Ramos (cell line): ENCODE measurements around the gene GMDS.
"Not testable (repeated sequence)": the region's sequence is repeated elsewhere in the genome, so short reads cannot be mapped to it uniquely, and the experiment has no call there.

ENCODE experiments used
- in situ Hi-C: fragments of 300-500 bp; cut with MboI; formaldehyde crosslinking; loops from one replicate; pipeline ENCODE4 v1.14.3; 2022; ENCODE audit warnings: low sequenced_read_pairs; ENCODE audit not compliant: unreplicated experiment

Gene GMDS

GRCh38 chr6:1851681-1852456, 393.5 kb downstream of the GMDS start:
- in situ Hi-C loops = no loop called here

GRCh38 chr6:1850840-1851157, 394.6 kb downstream of the GMDS start:
- in situ Hi-C loops = no loop called here

- in situ Hi-C loops = no loop called here
Measured at GRCh38 chr6:1850121-1850839, 395.1 kb downstream of the GMDS start.

GRCh38 chr6:1849691-1850090, 395.7 kb downstream of the GMDS start:
- in situ Hi-C loops = no loop called here

GRCh38 chr6:1848752-1849151, 396.7 kb downstream of the GMDS start:
- in situ Hi-C loops = no loop called here

- in situ Hi-C loops = no loop called here
Measured at GRCh38 chr6:1846611-1847010, 398.8 kb downstream of the GMDS start.

GRCh38 chr6:1845543-1845942, 399.9 kb downstream of the GMDS start:
- in situ Hi-C loops = not testable (repeated sequence)

GRCh38 chr6:1842334-1842733, 403.1 kb downstream of the GMDS start:
- in situ Hi-C loops = no loop called here

GRCh38 chr6:1841136-1841535, 404.3 kb downstream of the GMDS start:
- in situ Hi-C loops = no loop called here

GRCh38 chr6:1840491-1841121, 404.8 kb downstream of the GMDS start:
- in situ Hi-C loops = no loop called here

- in situ Hi-C loops = no loop called here
Measured at GRCh38 chr6:1839361-1839760, 406.0 kb downstream of the GMDS start.

GRCh38 chr6:1838604-1839213, 406.7 kb downstream of the GMDS start:
- in situ Hi-C loops = no loop called here

- in situ Hi-C loops = no loop called here
Measured at GRCh38 chr6:1837826-1838225, 407.6 kb downstream of the GMDS start.

- in situ Hi-C loops = no loop called here
Measured at GRCh38 chr6:1836690-1837089, 408.7 kb downstream of the GMDS start.

- in situ Hi-C loops = no loop called here
Measured at GRCh38 chr6:1834646-1835516, 410.5 kb downstream of the GMDS start.

GRCh38 chr6:1834207-1834606, 411.2 kb downstream of the GMDS start:
- in situ Hi-C loops = no loop called here

- in situ Hi-C loops = no loop called here
Measured at GRCh38 chr6:1832844-1833787, 412.3 kb downstream of the GMDS start.

GRCh38 chr6:1832358-1832757, 413.0 kb downstream of the GMDS start:
- in situ Hi-C loops = no loop called here
